ENCODE data around the gene SLC3A2.
"Not testable (repeated sequence)": the region's sequence is repeated elsewhere in the genome, so short reads cannot be mapped to it uniquely, and the experiment has no call there.

- TF ChIP-seq CTCF, POLR2A (IDR thresholded peaks at IDR 0.05): not testable (repeated sequence)
Observed at GRCh38 chr11:62840721-62841360, 39.9 kb upstream of the SLC3A2 start.

All from uterus (tissue), 2 donors.